Right lobe of liver (tissue), 6 donors: ENCODE measurements around the gene PAK1. TPM values are rescaled to one million over a fixed set of nuclear protein-coding genes. Genes with fewer than 3 reads are reported as not detected.

ENCODE experiments used
- ATAC-seq, 4 donors: fragments of 200-7000 bp; cut with Tn5 transposase; one replicate each; pipeline ENCODE4 v1.9.1; 2020; ENCODE audit warnings: mild to moderate bottlenecking in 4 of 4, moderate library complexity in 4 of 4
- DNase-seq, 3 donors: peaks; one replicate each; pipeline ENCODE4 v3.0.0-alpha.2; 2020
- H3K27ac ChIP-seq, 3 donors: fragments of 200-600 bp; one replicate each; pipeline ENCODE4 v1.8.0; 2022
- H3K27me3 ChIP-seq, 2 donors: fragments of 200-600 bp; one replicate each; pipeline ENCODE4 v1.8.0; 2022
- H3K36me3 ChIP-seq, 4 donors: fragments of 200-600 bp; sonication (generic) in 1 of 4; one replicate each; pipeline versions ENCODE4 v1.5.1 to v1.8.0; 2017 to 2022; ENCODE audit warnings: control low read depth in 1 of 4
- H3K4me1 ChIP-seq, 4 donors: fragments of 200-600 bp; sonication (generic) in 1 of 4; one replicate each; pipeline versions ENCODE4 v1.5.1 to v1.8.0; 2017 to 2022; ENCODE audit warnings: control low read depth in 1 of 4
- H3K4me3 ChIP-seq, 3 donors: fragments of 200-600 bp; one replicate each; pipeline ENCODE4 v1.8.0; 2022
- H3K9me3 ChIP-seq, 4 donors: fragments of 200-600 bp; sonication (generic) in 1 of 4; one replicate each; pipeline versions ENCODE4 v1.5.1 to v1.8.0; 2017 to 2022; ENCODE audit warnings: control low read depth in 1 of 4
- POLR2A ChIP-seq: fragments of 450-650 bp; IDR thresholded peaks from one replicate; pipeline ENCODE4 v1.6.1; 2017; ENCODE audit warnings: antibody characterized with exemption, mild to moderate bottlenecking
- WGBS: methylation state at CpG from one replicate; pipeline ENCODE4 v1.1.6; 2018; ENCODE audit warnings: low coverage, low lambda C conversion rate; ENCODE audit not compliant: insufficient coverage; ENCODE audit errors: missing lambda C conversion rate; 5-methylcytosine and 5-hydroxymethylcytosine counted together
- intact Hi-C, 2 donors: fragments of 100-400 bp; cut with DNase I; formaldehyde crosslinking; loops; one replicate each; pipeline versions ENCODE4 v1.11.2 to v1.14.1; 2022
- total RNA-seq, 6 experiments: library from RNA; depleted of rRNA in 2 of 6; stranded (reverse); fragments of >200 nt in 2 of 6; fragmentation: NEBNext Ultra II Directional in 3 of 6; extraction: Animal tissue kit (Norgen Biotek cat#: 25700) in 3 of 6; gene quantifications; one replicate each; pipeline versions ENCODE4 v1.1.0 to v1.2.4, GENCODE V29; 2016 to 2023
- TF ChIP-seq, protein P1 (sequence below), 4 donors: fragments of 200-600 bp in 3 of 4; fragments of 450-650 bp in 1 of 4; IDR thresholded peaks; one replicate each; pipeline versions ENCODE4 v1.5.1 to v1.8.0; 2016 to 2022; ENCODE audit warnings: antibody characterized with exemption in 4 of 4, mild to moderate bottlenecking in 2 of 4
- donor health status: DM: no; HTN: yes; CAD: no.
- donor health status: DM: no; HTN: no; CAD: no.
- donor health status: DM: no; HTN: no; CAD: no.
- donor health status: DM: no; HTN: yes; CAD: no.
- donor health status: DM: no; HTN: yes; CAD: no.

Gene PAK1
- total RNA-seq, 6 experiments from 2014 or later, result 7.3 to 14.5 (median 9.3) TPM

DNA sequence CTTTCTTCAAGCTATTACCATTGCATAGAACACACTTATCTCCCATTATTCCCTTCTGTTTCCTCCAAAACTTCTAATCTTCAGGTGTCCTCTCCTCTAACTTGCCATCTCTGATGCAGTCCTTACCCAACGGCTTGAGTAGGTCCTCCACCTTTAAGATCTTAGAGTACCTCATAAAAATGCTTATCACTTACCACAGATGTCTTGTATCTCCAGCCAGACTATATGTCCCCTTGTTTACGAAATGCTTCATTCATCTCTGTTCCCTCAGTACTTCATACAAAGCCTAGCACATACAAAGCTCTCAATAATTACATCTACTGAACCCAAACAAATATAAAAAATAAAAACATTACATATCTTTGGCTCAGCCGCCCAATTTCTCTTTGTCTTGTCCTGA lies 49.2 kb downstream of the PAK1 start:
- intact Hi-C loops, result no loop called here
- H3K9me3 ChIP-seq, result no peaks in the 10 kb centered on the region
- no peaks in the 10 kb centered on the region for H3K27me3 ChIP-seq
- H3K4me1 ChIP-seq, result no peaks in the 10 kb centered on the region
- H3K4me3 ChIP-seq, result no peak overlapping the region
- DNase-seq (no peak), ATAC-seq (no peak)
- H3K27ac ChIP-seq, result no peak overlapping the region
- no peak for TF ChIP-seq POLR2A
- TF ChIP-seq, protein P1, sequence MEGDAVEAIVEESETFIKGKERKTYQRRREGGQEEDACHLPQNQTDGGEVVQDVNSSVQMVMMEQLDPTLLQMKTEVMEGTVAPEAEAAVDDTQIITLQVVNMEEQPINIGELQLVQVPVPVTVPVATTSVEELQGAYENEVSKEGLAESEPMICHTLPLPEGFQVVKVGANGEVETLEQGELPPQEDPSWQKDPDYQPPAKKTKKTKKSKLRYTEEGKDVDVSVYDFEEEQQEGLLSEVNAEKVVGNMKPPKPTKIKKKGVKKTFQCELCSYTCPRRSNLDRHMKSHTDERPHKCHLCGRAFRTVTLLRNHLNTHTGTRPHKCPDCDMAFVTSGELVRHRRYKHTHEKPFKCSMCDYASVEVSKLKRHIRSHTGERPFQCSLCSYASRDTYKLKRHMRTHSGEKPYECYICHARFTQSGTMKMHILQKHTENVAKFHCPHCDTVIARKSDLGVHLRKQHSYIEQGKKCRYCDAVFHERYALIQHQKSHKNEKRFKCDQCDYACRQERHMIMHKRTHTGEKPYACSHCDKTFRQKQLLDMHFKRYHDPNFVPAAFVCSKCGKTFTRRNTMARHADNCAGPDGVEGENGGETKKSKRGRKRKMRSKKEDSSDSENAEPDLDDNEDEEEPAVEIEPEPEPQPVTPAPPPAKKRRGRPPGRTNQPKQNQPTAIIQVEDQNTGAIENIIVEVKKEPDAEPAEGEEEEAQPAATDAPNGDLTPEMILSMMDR (IDR thresholded peaks at IDR 0.05), result no peak
- 86% methylated on average over 3 of the region's 3 CpGs for WGBS
- H3K36me3 ChIP-seq, result no peaks in the 10 kb centered on the region

DNA sequence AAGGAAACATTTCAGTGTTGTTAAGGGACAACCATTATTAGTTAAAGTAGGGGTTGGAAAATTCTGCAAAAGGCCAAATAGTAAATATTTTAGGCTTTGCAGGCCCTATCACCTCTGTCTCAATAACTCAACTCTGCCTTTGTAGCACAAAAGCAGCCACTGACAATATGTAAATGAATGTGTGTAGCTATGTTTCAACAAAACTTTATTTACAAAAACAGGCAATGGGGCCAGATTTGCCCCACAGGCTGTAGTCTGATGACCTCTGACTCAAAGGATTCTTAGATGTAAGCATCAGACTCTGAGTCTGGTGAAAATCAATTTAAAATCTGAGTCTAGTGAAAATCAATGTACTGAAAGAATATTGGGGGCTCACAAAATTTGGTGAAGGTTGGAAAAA lies 50.3 kb downstream of the PAK1 start:
- intact Hi-C loops, result no loop called here
- H3K36me3 ChIP-seq, result no peaks in the 10 kb centered on the region
- H3K4me1 ChIP-seq, result no peaks in the 10 kb centered on the region
- H3K27me3 ChIP-seq, result no peaks in the 10 kb centered on the region
- H3K27ac ChIP-seq, result no peak overlapping the region
- no peak for DNase-seq
- no peak for ATAC-seq
- no peak overlapping the region for H3K4me3 ChIP-seq
- TF ChIP-seq, protein P1 (IDR thresholded peaks at IDR 0.05), result no peak
- no peak for TF ChIP-seq POLR2A
- H3K9me3 ChIP-seq, result no peaks in the 10 kb centered on the region

DNA sequence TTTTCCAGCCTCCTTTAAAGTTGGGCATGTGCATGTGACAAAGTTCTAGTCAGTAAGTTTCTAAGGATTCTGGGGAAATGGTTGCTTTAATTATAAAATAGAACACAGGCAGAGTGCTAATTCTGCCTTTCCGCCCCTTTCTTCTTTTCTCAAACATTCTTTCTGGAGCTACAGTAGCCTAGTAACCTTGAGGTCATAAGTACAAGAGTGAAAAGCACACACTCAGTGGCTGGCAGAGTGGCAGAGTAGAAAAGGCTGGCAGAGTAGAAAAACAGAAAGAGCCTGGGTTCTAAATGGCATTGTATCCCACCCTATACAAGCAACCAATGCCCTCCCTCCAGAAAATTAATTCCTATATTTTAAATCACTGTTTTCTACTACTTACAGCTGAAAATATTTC lies 51.2 kb downstream of the PAK1 start:
- ATAC-seq (peak; percentile 38 to 83 (median 62)), DNase-seq (no peak)
- no peaks in the 10 kb centered on the region for H3K27me3 ChIP-seq
- no peaks in the 10 kb centered on the region for H3K36me3 ChIP-seq
- H3K4me3 ChIP-seq, result no peak overlapping the region
- TF ChIP-seq, protein P1 (IDR thresholded peaks at IDR 0.05), result no peak
- no peak for TF ChIP-seq POLR2A
- no peaks in the 10 kb centered on the region for H3K9me3 ChIP-seq
- intact Hi-C loops, result no loop called here
- 41% methylated on average over 1 of the region's 1 CpG for WGBS
- H3K27ac ChIP-seq, result no peak overlapping the region
- no peaks in the 10 kb centered on the region for H3K4me1 ChIP-seq

DNA sequence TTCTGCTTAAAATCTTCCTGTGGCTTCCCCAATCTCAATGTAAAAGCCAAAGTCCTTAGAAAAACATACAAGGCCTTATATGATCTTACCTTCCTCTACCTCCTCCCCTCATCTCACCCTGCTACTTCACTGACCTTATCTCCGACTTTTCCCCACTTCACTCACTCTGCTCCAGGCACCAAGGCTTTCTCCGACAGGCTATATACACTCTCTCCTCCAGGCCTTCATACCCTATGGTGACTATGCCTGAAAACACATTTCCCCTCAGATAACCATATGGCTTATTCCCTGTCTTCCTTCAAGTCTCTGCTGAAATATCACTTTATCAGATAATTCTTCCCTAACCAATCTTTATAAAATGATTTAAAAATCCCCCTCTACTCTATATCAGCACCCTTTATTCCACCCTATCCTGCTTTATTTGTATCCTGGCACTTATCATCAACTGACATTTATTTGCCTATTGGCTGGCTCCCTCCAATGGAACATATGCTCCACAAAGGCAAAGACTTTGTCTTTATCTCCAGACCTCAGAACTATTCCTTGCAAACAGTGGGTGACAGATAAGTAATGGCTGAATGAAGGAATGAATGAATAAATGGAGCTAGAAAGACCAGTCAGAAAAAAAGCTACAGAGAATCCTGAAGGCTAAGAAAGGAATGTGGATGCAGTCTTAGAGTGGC lies 52.7 kb downstream of the PAK1 start:
- intact Hi-C loops, result no loop called here

More for the DNA sequence above, 52.7 kb downstream of the PAK1 start:
- H3K27me3 ChIP-seq, result no peaks in the 10 kb centered on the region
- 88% methylated on average over 2 of the region's 2 CpGs for WGBS
- no peaks in the 10 kb centered on the region for H3K36me3 ChIP-seq
- no peak overlapping the region for H3K27ac ChIP-seq
- no peak for ATAC-seq
- H3K4me3 ChIP-seq, result no peak overlapping the region
- no peaks in the 10 kb centered on the region for H3K4me1 ChIP-seq
- no peak for DNase-seq
- H3K9me3 ChIP-seq, result no peaks in the 10 kb centered on the region
- TF ChIP-seq POLR2A, result no peak
- TF ChIP-seq, protein P1 (IDR thresholded peaks at IDR 0.05), result no peak
